ENCODE measurements around the gene CYBA.
"Not testable (repeated sequence)": the region's sequence is repeated elsewhere in the genome, so short reads cannot be mapped to it uniquely, and the experiment has no call there.

The CYBA gene

DNA sequence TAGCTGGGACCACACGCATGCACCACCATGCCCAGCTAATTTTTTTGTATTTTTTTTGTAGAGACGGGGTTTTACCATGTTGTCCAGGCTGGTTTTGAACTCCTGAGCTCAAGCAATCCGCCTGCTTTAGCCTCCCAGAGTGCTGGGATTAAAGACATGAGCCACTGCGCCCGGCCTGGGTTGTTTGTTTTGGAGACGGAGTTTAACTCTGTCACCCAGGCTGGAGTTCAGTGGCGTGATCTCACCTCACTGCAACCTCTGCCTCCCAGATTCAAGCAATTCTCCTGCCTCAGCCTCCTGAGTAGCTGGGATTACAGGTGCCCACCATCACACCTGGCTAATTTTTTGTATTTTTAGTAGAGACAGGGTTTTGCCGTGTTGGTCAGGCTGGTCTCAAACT lies 41.4 kb downstream of the CYBA start:
- DNase-seq: not testable (repeated sequence)

DNA sequence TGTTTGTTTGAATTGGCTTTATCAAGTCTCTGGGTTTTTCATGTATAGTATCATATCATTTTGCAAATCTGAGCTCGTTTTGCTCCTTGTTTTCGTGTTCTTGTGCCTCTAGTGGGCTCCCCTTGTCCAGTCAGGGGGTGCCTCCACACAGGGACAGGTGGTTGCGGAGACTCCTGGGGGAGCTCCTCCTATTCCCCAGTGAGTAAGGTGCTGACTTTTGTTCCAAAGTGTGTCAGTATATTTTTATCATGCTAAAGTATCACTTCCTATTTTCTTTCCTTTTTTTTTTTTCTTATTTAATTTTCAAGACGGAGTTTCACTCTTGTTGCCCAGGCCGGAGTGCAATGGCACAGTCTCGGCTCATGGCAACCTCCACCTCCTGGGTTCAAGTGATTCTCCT lies 42.8 kb downstream of the CYBA start:
- no peak for DNase-seq

- no peak for DNase-seq
These were observed 44.6 kb downstream of the CYBA start for GRCh38 chr16:88606148-88606757.

GRCh38 chr16:88605186-88606147 lies 45.4 kb downstream of the CYBA start:
- no peak for DNase-seq

DNA sequence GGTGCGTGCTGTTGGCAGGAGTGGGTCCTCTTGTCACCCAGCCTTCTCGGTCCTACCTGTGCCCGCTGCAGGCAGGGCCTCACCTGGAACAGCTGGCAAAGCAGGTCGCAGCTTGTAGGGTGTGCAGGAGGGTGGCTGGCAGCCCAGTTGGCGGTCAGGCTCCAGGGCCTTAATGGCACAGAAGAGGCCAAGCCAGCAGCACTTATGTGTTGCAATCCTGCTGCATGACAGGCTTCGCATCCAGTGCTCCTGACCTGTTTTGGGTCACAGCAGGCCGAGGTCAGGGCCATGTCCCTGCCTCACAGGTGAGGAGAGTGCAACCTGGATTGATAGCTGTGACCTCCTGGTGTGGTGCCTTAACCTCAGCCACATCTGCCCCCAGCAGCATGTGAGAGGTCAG lies 48.8 kb downstream of the CYBA start:
- no peak for DNase-seq

DNA sequence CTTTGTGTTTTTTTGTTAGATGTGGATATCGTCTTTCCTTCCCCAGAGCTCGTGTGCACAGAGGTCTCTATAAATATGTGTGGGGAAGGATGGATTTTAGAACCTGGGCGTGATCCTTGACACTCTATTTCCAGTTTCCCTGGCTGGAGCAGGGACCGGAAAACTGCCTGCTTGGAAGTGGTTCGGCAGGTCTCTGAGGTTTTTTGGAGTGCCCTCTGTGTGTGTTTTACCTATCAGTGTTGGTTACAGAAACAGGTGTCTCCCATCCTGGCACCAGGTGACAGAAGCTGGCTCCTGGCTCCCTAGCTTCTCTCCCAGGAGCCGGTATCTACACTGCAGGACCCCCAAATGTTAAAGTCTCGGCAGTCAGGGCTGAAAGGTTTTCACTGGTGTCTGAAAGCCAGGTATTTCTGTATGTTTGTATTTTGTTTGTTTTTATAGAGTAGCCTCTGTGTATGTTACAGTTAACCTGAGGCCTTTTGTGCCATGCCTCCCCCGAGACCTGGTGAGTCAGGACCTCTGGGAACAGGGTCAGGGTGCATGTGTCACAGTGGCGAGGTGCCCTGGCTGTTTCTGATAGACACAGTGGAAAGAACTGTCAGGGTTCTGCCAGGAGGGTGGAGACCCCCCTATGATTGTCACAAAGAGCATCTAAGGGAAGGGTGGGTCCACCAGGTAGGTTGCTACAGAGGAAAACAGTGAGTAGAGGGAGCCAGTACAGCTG lies 49.4 kb downstream of the CYBA start:
- DNase-seq: no peak

- DNase-seq: no peak
These were observed 50.3 kb downstream of the CYBA start for GRCh38 chr16:88600539-88600896.

- no peak for DNase-seq
These were observed 50.9 kb downstream of the CYBA start for GRCh38 chr16:88599825-88600538.

DNA sequence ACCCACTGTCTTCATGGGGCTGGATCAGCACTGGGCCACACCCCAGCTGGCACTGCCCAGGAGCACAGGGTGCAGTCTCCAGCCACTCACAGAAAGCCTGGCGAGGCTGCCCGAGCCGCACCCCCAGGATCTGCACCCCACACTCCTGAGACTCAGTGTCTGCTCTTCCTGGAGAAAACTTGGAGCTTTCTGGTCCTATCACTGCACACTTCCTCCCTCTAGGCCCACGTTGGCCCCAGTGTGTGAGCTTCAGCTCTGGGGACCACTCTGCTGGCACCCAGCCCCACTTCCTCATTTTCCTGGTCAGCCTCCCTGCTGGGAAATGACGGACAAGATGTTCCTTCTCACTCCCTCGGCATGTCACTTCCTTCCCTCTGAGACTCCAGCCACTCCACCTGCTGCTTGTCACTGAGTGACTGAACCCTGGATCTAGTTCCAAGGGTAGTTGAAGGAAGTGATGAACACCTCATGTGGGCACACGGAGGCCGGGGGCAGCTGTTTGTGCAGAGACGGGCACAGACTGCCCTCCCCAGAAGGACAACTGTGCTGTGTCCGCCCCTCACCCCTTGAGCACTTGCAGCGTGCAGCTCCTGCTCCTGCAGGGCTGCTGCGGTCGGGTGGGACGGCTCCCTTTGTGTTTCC lies 51.6 kb downstream of the CYBA start:
- DNase-seq: no peak

DNA sequence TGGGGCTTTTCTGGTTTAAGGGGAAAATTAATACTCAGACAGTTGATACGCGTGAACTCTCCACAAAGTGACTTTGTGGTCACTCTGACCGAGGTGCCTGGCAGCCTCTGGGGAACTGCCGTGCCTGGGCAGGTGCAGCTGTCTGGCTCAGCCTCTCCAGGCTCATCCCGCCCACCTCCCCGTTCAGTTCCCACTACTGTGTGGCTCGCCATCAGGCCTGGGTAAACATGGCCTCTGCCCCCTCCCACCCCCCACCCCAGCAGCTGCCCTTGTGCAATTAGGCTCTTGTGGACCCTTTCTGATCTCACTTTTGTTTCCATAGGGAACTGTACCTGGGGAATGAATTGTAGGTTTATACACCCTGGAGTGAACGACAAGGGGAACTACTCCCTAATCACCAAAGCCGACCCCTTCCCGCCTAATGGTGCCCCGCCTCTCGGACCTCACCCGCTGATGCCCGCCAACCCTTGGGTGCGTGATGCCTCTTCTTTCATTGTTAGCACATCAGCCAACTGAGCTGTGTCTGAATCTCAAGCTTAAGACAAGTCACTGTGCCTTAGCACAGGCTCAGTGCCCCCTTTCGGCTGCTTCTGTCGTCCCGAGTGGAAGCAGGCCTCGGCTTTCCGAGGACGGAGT lies 52.9 kb downstream of the CYBA start:
- DNase-seq: no peak

- no peak for DNase-seq
These were observed 54.4 kb downstream of the CYBA start for GRCh38 chr16:88596483-88596882.

GRCh38 chr16:88595921-88596320 lies 54.9 kb downstream of the CYBA start:
- DNase-seq: no peak

DNA sequence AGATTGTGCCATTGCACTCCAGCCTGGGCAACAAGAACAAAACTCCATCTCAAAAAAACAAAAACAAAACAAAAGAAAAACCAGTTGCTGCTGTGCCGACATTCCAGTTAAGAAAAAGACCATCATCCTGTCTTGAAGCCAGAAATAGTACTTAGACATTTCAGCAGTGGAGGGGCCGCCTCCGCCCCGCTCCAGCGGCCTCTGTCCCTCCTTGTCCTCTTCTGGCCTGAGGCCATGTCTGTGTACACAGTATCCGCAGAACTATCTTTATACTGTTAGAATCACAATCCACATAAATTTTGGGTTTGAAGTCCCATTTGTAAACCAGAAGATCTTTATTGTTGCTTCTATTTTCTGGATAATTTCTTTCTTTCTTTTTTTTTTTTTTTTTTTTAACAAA lies 55.8 kb downstream of the CYBA start:
- DNase-seq: no peak

DNA sequence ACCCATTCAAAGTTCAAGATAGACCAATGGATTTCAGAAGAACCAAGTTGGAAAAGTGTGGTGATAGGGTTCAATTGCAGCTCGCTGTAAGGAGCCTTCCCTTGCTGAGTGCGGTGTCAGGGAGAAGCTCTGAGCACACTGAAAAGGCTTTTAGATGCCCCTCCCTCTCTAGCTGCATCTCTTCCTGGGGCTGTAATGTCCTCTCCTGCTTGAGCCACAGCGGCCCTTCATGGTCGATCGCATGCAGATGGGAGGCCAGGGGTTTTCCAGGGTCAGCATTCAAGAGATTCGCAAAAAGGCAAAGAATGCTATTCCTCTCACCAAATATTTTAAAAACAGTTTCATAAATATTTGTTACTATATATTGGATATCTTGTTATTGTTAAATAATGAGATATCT lies 56.9 kb downstream of the CYBA start:
- no peak for DNase-seq

DNA sequence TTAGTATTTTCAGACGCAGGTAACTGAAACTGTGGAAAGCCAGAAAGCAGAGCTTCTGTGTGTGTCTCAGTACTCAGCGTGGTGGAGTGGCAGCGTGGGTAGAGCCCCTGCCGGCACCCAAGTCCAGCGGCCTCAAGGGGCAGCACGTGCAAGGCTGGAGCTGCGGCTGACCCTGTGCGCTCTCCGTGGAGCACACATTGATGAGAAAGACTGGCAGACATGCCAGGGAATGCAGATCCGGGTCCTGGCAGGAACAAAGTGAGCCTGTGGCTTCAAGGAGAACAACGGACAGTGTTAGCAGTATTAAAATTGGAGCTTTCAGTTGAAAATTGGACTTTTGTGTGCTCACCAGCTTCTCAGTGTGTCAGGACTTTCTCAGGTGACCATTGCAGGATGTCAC lies 57.4 kb downstream of the CYBA start:
- DNase-seq: no peak

All from stimulated activated CD4-positive, alpha-beta T cell treated with anti-CD3 and anti-CD28 coated beads, Interleukin-4, amount 100 ng/mL, for 1 hour (primary cell).